AG09309 (cell line): Measurements from ENCODE around the gene CXCR4.

ENCODE experiments used
- DNase-seq: peaks from one replicate; pipeline ENCODE4 v3.0.0-alpha.2; 2010; ENCODE audit warnings: low read depth
- H3K4me3 ChIP-seq: 2 replicates; pipeline ENCODE4 v1.5.1; 2011; ENCODE audit warnings: mild to moderate bottlenecking, low read depth, low read length, moderate library complexity; ENCODE audit not compliant: control insufficient read depth
- TF ChIP-seq, protein P1 (sequence below): IDR thresholded peaks from 2 replicates; pipeline ENCODE4 v1.5.1; 2011; ENCODE audit warnings: mild to moderate bottlenecking, low read depth, low read length, inconsistent platforms; ENCODE audit not compliant: insufficient read depth, control insufficient read depth; ENCODE audit errors: missing control alignments

Gene CXCR4

GRCh38 chr2:136069773-136070172, 48.2 kb downstream of the CXCR4 start:
- TF ChIP-seq, protein P1, sequence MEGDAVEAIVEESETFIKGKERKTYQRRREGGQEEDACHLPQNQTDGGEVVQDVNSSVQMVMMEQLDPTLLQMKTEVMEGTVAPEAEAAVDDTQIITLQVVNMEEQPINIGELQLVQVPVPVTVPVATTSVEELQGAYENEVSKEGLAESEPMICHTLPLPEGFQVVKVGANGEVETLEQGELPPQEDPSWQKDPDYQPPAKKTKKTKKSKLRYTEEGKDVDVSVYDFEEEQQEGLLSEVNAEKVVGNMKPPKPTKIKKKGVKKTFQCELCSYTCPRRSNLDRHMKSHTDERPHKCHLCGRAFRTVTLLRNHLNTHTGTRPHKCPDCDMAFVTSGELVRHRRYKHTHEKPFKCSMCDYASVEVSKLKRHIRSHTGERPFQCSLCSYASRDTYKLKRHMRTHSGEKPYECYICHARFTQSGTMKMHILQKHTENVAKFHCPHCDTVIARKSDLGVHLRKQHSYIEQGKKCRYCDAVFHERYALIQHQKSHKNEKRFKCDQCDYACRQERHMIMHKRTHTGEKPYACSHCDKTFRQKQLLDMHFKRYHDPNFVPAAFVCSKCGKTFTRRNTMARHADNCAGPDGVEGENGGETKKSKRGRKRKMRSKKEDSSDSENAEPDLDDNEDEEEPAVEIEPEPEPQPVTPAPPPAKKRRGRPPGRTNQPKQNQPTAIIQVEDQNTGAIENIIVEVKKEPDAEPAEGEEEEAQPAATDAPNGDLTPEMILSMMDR: no peak
- no peak overlapping the region for H3K4me3 ChIP-seq

DNA sequence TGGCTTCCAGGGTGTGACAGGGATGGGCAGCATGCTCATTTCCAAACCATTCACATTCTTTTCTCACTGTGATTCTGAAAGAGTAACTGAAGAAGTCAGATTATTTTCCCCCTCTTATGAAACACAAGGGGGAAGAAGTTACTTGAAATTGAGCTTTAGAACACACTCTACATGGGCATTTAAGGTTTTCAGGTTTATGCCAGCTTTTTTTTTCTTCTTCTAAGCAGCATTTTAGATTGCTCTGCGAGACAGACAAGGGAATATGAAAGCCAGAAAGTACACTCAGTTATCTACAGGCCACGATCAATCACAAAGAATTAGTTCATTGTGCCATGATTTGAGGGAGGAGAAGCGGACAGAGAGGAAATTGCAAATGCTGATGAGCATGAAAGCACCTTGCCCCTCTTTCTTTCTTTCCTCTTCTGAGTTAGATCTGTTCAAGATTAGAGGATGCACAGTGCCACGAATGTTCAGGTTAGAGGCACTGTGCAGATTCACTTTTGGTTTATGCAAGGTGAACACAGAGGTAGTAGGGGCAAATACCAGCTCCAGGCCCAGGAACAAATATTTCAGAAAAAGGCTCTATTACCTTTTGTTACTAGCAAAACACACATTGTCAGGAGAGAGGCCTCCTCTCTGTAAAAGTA, 49.2 kb downstream of the CXCR4 start:
- DNase-seq: no peak
- TF ChIP-seq, protein P1: no peak
- H3K4me3 ChIP-seq: no peak overlapping the region

More at GRCh38 chr2:136069773-136070172, 48.2 kb downstream of the CXCR4 start:
- DNase-seq: no peak

DNA sequence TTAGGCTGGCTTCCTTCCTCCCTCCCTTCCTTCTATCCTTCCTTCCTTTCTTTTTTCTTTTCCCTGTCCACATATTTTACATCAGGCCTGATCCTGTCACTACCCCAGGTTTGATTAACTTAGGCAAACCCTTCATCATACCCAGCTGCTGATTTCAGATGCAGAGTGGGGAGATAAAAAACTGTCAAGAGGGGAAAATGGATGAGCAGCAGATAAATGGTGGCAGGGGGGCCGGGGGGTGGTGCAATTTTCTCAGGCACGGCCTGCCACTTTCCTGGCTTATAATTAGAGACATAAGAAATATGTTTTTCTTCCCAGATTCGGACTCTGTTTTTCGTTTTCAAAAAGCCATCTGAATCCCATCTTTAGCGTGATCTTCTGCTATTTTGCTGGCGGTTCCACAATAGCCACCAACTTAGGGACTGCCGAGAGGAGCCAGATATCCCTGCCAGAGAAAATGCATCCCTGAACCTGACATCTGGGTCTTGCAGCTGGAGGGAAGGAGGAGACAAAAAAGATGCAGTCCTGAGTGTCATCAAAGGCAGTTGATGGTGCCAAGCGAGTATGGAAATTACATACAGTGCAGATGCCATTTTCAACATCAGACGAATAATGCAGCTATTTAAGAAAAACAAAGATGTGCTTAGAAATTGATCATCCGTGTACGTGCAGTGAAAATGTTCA, 49.9 kb downstream of the CXCR4 start:
- no peak overlapping the region for H3K4me3 ChIP-seq
- TF ChIP-seq, protein P1: no peak
- DNase-seq: no peak

GRCh38 chr2:136067459-136067858, 50.5 kb downstream of the CXCR4 start:
- TF ChIP-seq, protein P1: no peak
- no peak overlapping the region for H3K4me3 ChIP-seq
- no peak for DNase-seq

- no peak overlapping the region for H3K4me3 ChIP-seq
- TF ChIP-seq, protein P1: no peak
- DNase-seq: no peak
Measured at GRCh38 chr2:136065907-136066306, 52.0 kb downstream of the CXCR4 start.

GRCh38 chr2:136065384-136065783, 52.6 kb downstream of the CXCR4 start:
- H3K4me3 ChIP-seq: no peak overlapping the region
- no peak for DNase-seq
- TF ChIP-seq, protein P1: no peak
